ENCODE results near the gene RPS21.

RPS21 gene

GRCh38 chr20:62355878-62356588 lies 30.9 kb upstream of the RPS21 start:
- H3K27ac ChIP-seq (ENCODE audit: low read length, poor library complexity, severe bottlenecking) = peak overlapping the region; percentile 96
- peak overlapping the region; percentile 50 to 92 for H3K18ac ChIP-seq (ENCODE audit: low read depth in 1 of 2, low read length in 2 of 2)
- H3K4ac ChIP-seq (ENCODE audit: low read depth in 1 of 2, low read length in 2 of 2) = peak overlapping the region; percentile 75 to 89
- no peak overlapping the region for H2AFZ ChIP-seq (ENCODE audit: low read depth, low read length)
- peak overlapping the region in 1 of 2 experiments; percentile 23 for H3K23ac ChIP-seq (ENCODE audit: low read length in 2 of 2)
- 35% methylated on average over 29 of the region's 29 CpGs for WGBS
- H3K4me1 ChIP-seq (ENCODE audit: control insufficient read depth, insufficient read depth, low read depth, low read length) = peaks cover 87% of the 10 kb centered on the region
- H2AK5ac ChIP-seq (ENCODE audit: low read length, severe bottlenecking) = peak overlapping the region; percentile 98
- H2BK120ac ChIP-seq (ENCODE audit: low read depth, low read length) = peak overlapping the region; percentile 84
- H3K36me3 ChIP-seq (ENCODE audit: control insufficient read depth in 1 of 2, insufficient read depth in 2 of 2, low read depth in 1 of 2, low read length in 2 of 2) = peaks cover 0 to 89% of the 10 kb centered on the region in 2 experiments
- H3K14ac ChIP-seq (ENCODE audit: low read length in 2 of 2) = peak overlapping the region in 1 of 2 experiments; percentile 68
- peak overlapping the region; percentile 85 for H4K8ac ChIP-seq (ENCODE audit: low read length)
- peak overlapping the region; percentile 67 for H3K4me2 ChIP-seq (ENCODE audit: low read length, poor library complexity, severe bottlenecking)
- peak overlapping the region; percentile 57 for H4K91ac ChIP-seq (ENCODE audit: low read length)
- H3K9ac ChIP-seq (ENCODE audit: low read length) = peak overlapping the region; percentile 59
- H3K27me3 ChIP-seq (ENCODE audit: control insufficient read depth in 1 of 2, insufficient read depth in 1 of 2, low read length in 2 of 2) = no peaks in the 10 kb centered on the region
- H2BK15ac ChIP-seq (ENCODE audit: low read depth, poor library complexity, severe bottlenecking) = peak overlapping the region; percentile 82
- peaks cover 19% of the 10 kb centered on the region for H3K79me1 ChIP-seq (replicated peaks; ENCODE audit: low read length, poor library complexity, severe bottlenecking)
- H3K9me3 ChIP-seq (ENCODE audit: control insufficient read depth, low read length) = no peaks in the 10 kb centered on the region
- H3K4me3 ChIP-seq (ENCODE audit: insufficient read depth in 1 of 2, low read depth in 1 of 2, low read length in 2 of 2) = peak overlapping the region in 1 of 2 experiments; percentile 41
- peak overlapping the region; percentile 97 for H2BK5ac ChIP-seq (ENCODE audit: low read depth, low read length, poor library complexity, severe bottlenecking)
- DNase-seq = peak; percentile 51
- peak overlapping the region; percentile 18 to 72 for H2BK12ac ChIP-seq (ENCODE audit: low read length in 2 of 2)

- Histone ChIP-seq H3K4me3 (ENCODE audit: insufficient read depth in 1 of 2, low read depth in 1 of 2, low read length in 2 of 2) (peak overlapping the region in 1 of 2 experiments; percentile 41), H3K27me3 (ENCODE audit: control insufficient read depth in 1 of 2, insufficient read depth in 1 of 2, low read length in 2 of 2) (no peaks in the 10 kb centered on the region), H3K4ac (ENCODE audit: low read depth in 1 of 2, low read length in 2 of 2) (peak overlapping the region; percentile 75 to 89), H2BK5ac (ENCODE audit: low read depth, low read length, poor library complexity, severe bottlenecking) (peak overlapping the region; percentile 97), H3K23ac (ENCODE audit: low read length in 2 of 2) (peak overlapping the region in 1 of 2 experiments; percentile 23), H4K91ac (ENCODE audit: low read length) (peak overlapping the region; percentile 88), H3K36me3 (ENCODE audit: control insufficient read depth in 1 of 2, insufficient read depth in 2 of 2, low read depth in 1 of 2, low read length in 2 of 2) (peaks cover 0 to 89% of the 10 kb centered on the region in 2 experiments), H3K18ac (ENCODE audit: low read depth in 1 of 2, low read length in 2 of 2) (peak overlapping the region; percentile 34 to 67), H3K14ac (ENCODE audit: low read length in 2 of 2) (peak overlapping the region in 1 of 2 experiments; percentile 68), H3K4me2 (ENCODE audit: low read length, poor library complexity, severe bottlenecking) (peak overlapping the region; percentile 67), H3K27ac (ENCODE audit: low read length, poor library complexity, severe bottlenecking) (peak overlapping the region; percentile 96), H3K9me3 (ENCODE audit: control insufficient read depth, low read length) (no peaks in the 10 kb centered on the region), H2AFZ (ENCODE audit: low read depth, low read length) (no peak overlapping the region), H4K8ac (ENCODE audit: low read length) (peak overlapping the region; percentile 88), H2BK15ac (ENCODE audit: low read depth, poor library complexity, severe bottlenecking) (peak overlapping the region; percentile 90), H3K9ac (ENCODE audit: low read length) (peak overlapping the region; percentile 59), H2BK120ac (ENCODE audit: low read depth, low read length) (peak overlapping the region; percentile 75), H2BK12ac (ENCODE audit: low read length in 2 of 2) (peak overlapping the region; percentile 6 to 46), H3K79me1 (replicated peaks; ENCODE audit: low read length, poor library complexity, severe bottlenecking) (peaks cover 15% of the 10 kb centered on the region), H3K4me1 (ENCODE audit: control insufficient read depth, insufficient read depth, low read depth, low read length) (peaks cover 93% of the 10 kb centered on the region), H2AK5ac (ENCODE audit: low read length, severe bottlenecking) (peak overlapping the region; percentile 98)
- no peak for DNase-seq
- 76% methylated on average over 17 of the region's 17 CpGs for WGBS
These were observed 30.2 kb upstream of the RPS21 start for GRCh38 chr20:62356589-62357186.

GRCh38 chr20:62357187-62357667 lies 29.7 kb upstream of the RPS21 start:
- peak overlapping the region; percentile 77 to 89 for H3K4ac ChIP-seq (ENCODE audit: low read depth in 1 of 2, low read length in 2 of 2)
- H3K4me1 ChIP-seq (ENCODE audit: control insufficient read depth, insufficient read depth, low read depth, low read length) = peaks cover 94% of the 10 kb centered on the region
- DNase-seq = peak; percentile 68
- H2AK5ac ChIP-seq (ENCODE audit: low read length, severe bottlenecking) = peak overlapping the region; percentile 99
- no peaks in the 10 kb centered on the region for H3K27me3 ChIP-seq (ENCODE audit: control insufficient read depth in 1 of 2, insufficient read depth in 1 of 2, low read length in 2 of 2)
- peak overlapping the region; percentile 53 for H3K4me2 ChIP-seq (ENCODE audit: low read length, poor library complexity, severe bottlenecking)
- H3K36me3 ChIP-seq (ENCODE audit: control insufficient read depth in 1 of 2, insufficient read depth in 2 of 2, low read depth in 1 of 2, low read length in 2 of 2) = peaks cover 0 to 89% of the 10 kb centered on the region in 2 experiments
- no peak overlapping the region for H3K23ac ChIP-seq (ENCODE audit: low read length in 2 of 2)
- peak overlapping the region in 1 of 2 experiments; percentile 53 for H3K14ac ChIP-seq (ENCODE audit: low read length in 2 of 2)
- peak overlapping the region; percentile 90 for H2BK15ac ChIP-seq (ENCODE audit: low read depth, poor library complexity, severe bottlenecking)
- peak overlapping the region; percentile 88 for H4K8ac ChIP-seq (ENCODE audit: low read length)
- peak overlapping the region; percentile 97 for H2BK5ac ChIP-seq (ENCODE audit: low read depth, low read length, poor library complexity, severe bottlenecking)
- H4K91ac ChIP-seq (ENCODE audit: low read length) = peak overlapping the region; percentile 88
- H3K79me1 ChIP-seq (replicated peaks; ENCODE audit: low read length, poor library complexity, severe bottlenecking) = peaks cover 11% of the 10 kb centered on the region
- peak overlapping the region; percentile 46 to 50 for H2BK12ac ChIP-seq (ENCODE audit: low read length in 2 of 2)
- no peaks in the 10 kb centered on the region for H3K9me3 ChIP-seq (ENCODE audit: control insufficient read depth, low read length)
- peak overlapping the region; percentile 81 for H2BK120ac ChIP-seq (ENCODE audit: low read depth, low read length)
- peak overlapping the region; percentile 96 for H3K27ac ChIP-seq (ENCODE audit: low read length, poor library complexity, severe bottlenecking)
- 58% methylated on average over 25 of the region's 25 CpGs for WGBS
- peak overlapping the region in 1 of 2 experiments; percentile 41 for H3K4me3 ChIP-seq (ENCODE audit: insufficient read depth in 1 of 2, low read depth in 1 of 2, low read length in 2 of 2)
- peak overlapping the region; percentile 6 for H3K9ac ChIP-seq (ENCODE audit: low read length)
- H2AFZ ChIP-seq (ENCODE audit: low read depth, low read length) = no peak overlapping the region
- peak overlapping the region; percentile 67 to 81 for H3K18ac ChIP-seq (ENCODE audit: low read depth in 1 of 2, low read length in 2 of 2)

- no peak for DNase-seq
- H4K8ac ChIP-seq (ENCODE audit: low read length) = peak overlapping the region; percentile 76
- peak overlapping the region; percentile 96 for H3K27ac ChIP-seq (ENCODE audit: low read length, poor library complexity, severe bottlenecking)
- H3K4me1 ChIP-seq (ENCODE audit: control insufficient read depth, insufficient read depth, low read depth, low read length) = peaks cover 95% of the 10 kb centered on the region
- H3K18ac ChIP-seq (ENCODE audit: low read depth in 1 of 2, low read length in 2 of 2) = peak overlapping the region; percentile 67 to 81
- peak overlapping the region; percentile 45 for H3K4me2 ChIP-seq (ENCODE audit: low read length, poor library complexity, severe bottlenecking)
- H3K23ac ChIP-seq (ENCODE audit: low read length in 2 of 2) = no peak overlapping the region
- peak overlapping the region; percentile 99 for H2AK5ac ChIP-seq (ENCODE audit: low read length, severe bottlenecking)
- no peaks in the 10 kb centered on the region for H3K9me3 ChIP-seq (ENCODE audit: control insufficient read depth, low read length)
- H3K36me3 ChIP-seq (ENCODE audit: control insufficient read depth in 1 of 2, insufficient read depth in 2 of 2, low read depth in 1 of 2, low read length in 2 of 2) = peaks cover 0 to 89% of the 10 kb centered on the region in 2 experiments
- peak overlapping the region; percentile 81 for H2BK120ac ChIP-seq (ENCODE audit: low read depth, low read length)
- 55% methylated on average over 7 of the region's 7 CpGs for WGBS
- peak overlapping the region; percentile 77 to 79 for H3K4ac ChIP-seq (ENCODE audit: low read depth in 1 of 2, low read length in 2 of 2)
- peak overlapping the region; percentile 84 for H4K91ac ChIP-seq (ENCODE audit: low read length)
- peak overlapping the region; percentile 46 to 50 for H2BK12ac ChIP-seq (ENCODE audit: low read length in 2 of 2)
- peak overlapping the region in 1 of 2 experiments; percentile 41 for H3K4me3 ChIP-seq (ENCODE audit: insufficient read depth in 1 of 2, low read depth in 1 of 2, low read length in 2 of 2)
- no peak overlapping the region for H2AFZ ChIP-seq (ENCODE audit: low read depth, low read length)
- peak overlapping the region; percentile 90 for H2BK15ac ChIP-seq (ENCODE audit: low read depth, poor library complexity, severe bottlenecking)
- peaks cover 7% of the 10 kb centered on the region for H3K79me1 ChIP-seq (replicated peaks; ENCODE audit: low read length, poor library complexity, severe bottlenecking)
- peak overlapping the region; percentile 6 for H3K9ac ChIP-seq (ENCODE audit: low read length)
- H3K14ac ChIP-seq (ENCODE audit: low read length in 2 of 2) = peak overlapping the region in 1 of 2 experiments; percentile 68
- no peaks in the 10 kb centered on the region for H3K27me3 ChIP-seq (ENCODE audit: control insufficient read depth in 1 of 2, insufficient read depth in 1 of 2, low read length in 2 of 2)
- peak overlapping the region; percentile 85 for H2BK5ac ChIP-seq (ENCODE audit: low read depth, low read length, poor library complexity, severe bottlenecking)
These were observed 29.2 kb upstream of the RPS21 start for GRCh38 chr20:62357681-62358080.

Data from mesenchymal stem cell (in vitro differentiated cells and primary cell).